Naive thymus-derived CD8-positive, alpha-beta T cell (primary cell): ENCODE measurements around the gene MOV10. TPM values are rescaled to one million over a fixed set of nuclear protein-coding genes. Genes with fewer than 3 reads are reported as not detected.

Experiments
- ATAC-seq, 2 donors: fragments of 150-1000 bp; cut with Tn5 transposase in 1 of 2; sonication (Bioruptor Pico), chemical (Tn5 transposase) in 1 of 2; 1 replicate in 1 of 2; 2 replicates in 1 of 2; pipeline ENCODE4 v1.10.0; 2021; ENCODE audit warnings: mild to moderate bottlenecking in 2 of 2, moderate library complexity in 2 of 2
- POLR2A ChIA-PET: fragments of 350-600 bp; sonication (Branson Sonifier 250); formaldehyde crosslinking; loops from one replicate; lab custom pipeline; 2021; ENCODE audit warnings: antibody characterized with exemption; lab: Charles Lee
- DNase-seq, 10 donors: peaks; one replicate each; pipeline versions ENCODE4 v3.0.0 to v3.0.0-alpha.2; 2020 to 2022
- H3K27ac Mint-ChIP-seq, 10 donors: one replicate each; pipeline ENCODE4 v1.8.0; 2020 to 2022; ENCODE audit warnings: mild to moderate bottlenecking in 10 of 10, mixed read lengths in 10 of 10, moderate library complexity in 4 of 10, inconsistent platforms in 1 of 10
- H3K27me3 Mint-ChIP-seq, 5 donors: one replicate each; pipeline ENCODE4 v1.8.0; 2021 to 2022; ENCODE audit warnings: mixed read lengths in 5 of 5
- H3K36me3 Mint-ChIP-seq, 3 donors: one replicate each; pipeline ENCODE4 v1.8.0; 2020 to 2022; ENCODE audit warnings: mixed read lengths in 3 of 3, mild to moderate bottlenecking in 2 of 3, inconsistent platforms in 1 of 3
- H3K4me1 Mint-ChIP-seq, 4 donors: one replicate each; pipeline ENCODE4 v1.8.0; 2021 to 2022; ENCODE audit warnings: mixed read lengths in 4 of 4
- H3K4me3 Mint-ChIP-seq, 10 donors: one replicate each; pipeline ENCODE4 v1.8.0; 2020 to 2022; ENCODE audit warnings: mild to moderate bottlenecking in 10 of 10, mixed read lengths in 10 of 10, moderate library complexity in 6 of 10, inconsistent platforms in 1 of 10
- H3K9me3 Mint-ChIP-seq, 9 donors: one replicate each; pipeline ENCODE4 v1.8.0; 2020 to 2022; ENCODE audit warnings: mixed read lengths in 9 of 9, mild to moderate bottlenecking in 3 of 9, inconsistent platforms in 1 of 9, moderate library complexity in 1 of 9
- polyA plus RNA-seq, 3 donors: library from polyadenylated mRNA; unstranded; fragments of 300-500 nt; fragmentation: Illumina TruSeq; gene quantifications; one replicate each; pipeline ENCODE4 v1.2.3, GENCODE V29; 2021
- total RNA-seq, 8 experiments: library from RNA in 2 of 8; stranded (reverse) in 2 of 8; gene quantifications; one replicate each; pipeline ENCODE4 v1.2.3 and lab custom pipeline; 2021 to 2026

Gene MOV10
- total RNA-seq: 10 to 100 TPM; 84.2 to 89.9 TPM
- polyA plus RNA-seq: 10 to 100 TPM; 24.7 to 40.4 (median 29.5) TPM
- 23.5 to 128 (median 80.2) reads per million in 6 experiments for total RNA-seq (lab: John Stamatoyannopoulos, UW)

- Mint-ChIP-seq H3K27me3 (no peaks in the 10 kb centered on the region), H3K36me3 (peaks cover 0 to 26% (median 7%) of the 10 kb centered on the region in 3 donors), H3K4me1 (peaks cover 43 to 61% (median 51%) of the 10 kb centered on the region in 4 donors), H3K4me3 (peak within 1 kb of the TSS; percentile 91 to 99 (median 96)), H3K27ac (peak within 1 kb of the TSS; percentile 91 to 97 (median 96)), H3K9me3 (no peaks in the 10 kb centered on the region)
- peak; percentile 37 to 75 (median 56) for DNase-seq
- peak; percentile 63 to 70 for ATAC-seq
- POLR2A ChIA-PET: interaction anchor here (0.9 to 3.9 kb wide), 13 partner anchors 10 to 1838 kb away, joined by 3 to 61 read pairs (median 5); partner anchors contain the start of genes CAPZA1, LRIG2, PPM1J and ST7L
These were observed at the start of gene MOV10 for GRCh38 chr1:112674440-112674985. TSS of gene MOV10 (plus strand) at chr1:112674659. CDS start at chr1:112674913, 254 bp downstream.

DNA sequence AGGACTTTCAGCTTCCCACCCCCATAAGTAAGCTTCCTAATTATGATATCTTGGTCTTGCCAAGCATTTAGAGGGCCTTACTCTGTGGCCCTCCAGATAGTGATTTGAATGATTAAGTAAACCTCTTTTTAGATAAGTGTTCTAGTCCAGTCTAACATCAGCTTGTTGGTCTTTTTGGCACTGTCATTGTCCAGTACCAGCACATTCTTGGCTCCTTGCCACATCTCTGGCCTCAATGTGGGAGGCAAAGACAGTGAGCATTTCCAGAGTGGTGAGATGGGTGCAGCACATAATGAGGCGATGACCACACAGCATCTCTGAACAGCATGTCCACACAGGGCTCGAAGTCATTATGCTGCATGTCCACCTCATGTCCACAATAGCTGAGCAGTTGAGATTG is 48.8 kb upstream of the MOV10 start:
- peak overlapping the region in 7 of 10 donors; percentile 26 to 86 (median 42) for H3K27ac Mint-ChIP-seq
- DNase-seq: no peak
- ATAC-seq: no peak
- peaks cover 31 to 90% (median 80%) of the 10 kb centered on the region in 4 donors for H3K4me1 Mint-ChIP-seq
- no peaks in the 10 kb centered on the region for H3K9me3 Mint-ChIP-seq
- H3K4me3 Mint-ChIP-seq: peak overlapping the region in 7 of 10 donors; percentile 0 to 53 (median 37)
- H3K36me3 Mint-ChIP-seq: peaks cover 0 to 62% (median 7%) of the 10 kb centered on the region in 3 donors
- H3K27me3 Mint-ChIP-seq: no peaks in the 10 kb centered on the region
- POLR2A ChIA-PET: interaction anchor here (1.3 kb wide), 1 partner anchor 16 kb away, joined by 3 read pairs; no protein-coding TSS in a partner anchor

- POLR2A ChIA-PET: interaction anchor here (1.3 kb wide), 1 partner anchor 15 kb away, joined by 3 read pairs; no protein-coding TSS in a partner anchor
- ATAC-seq (no peak), DNase-seq (no peak)
- peaks cover 29 to 90% (median 80%) of the 10 kb centered on the region in 4 donors for H3K4me1 Mint-ChIP-seq
- H3K27me3 Mint-ChIP-seq: no peaks in the 10 kb centered on the region
- peak overlapping the region in 5 of 10 donors; percentile 9 to 84 (median 62) for H3K27ac Mint-ChIP-seq
- peak overlapping the region in 4 of 10 donors; percentile 1 to 55 (median 28) for H3K4me3 Mint-ChIP-seq
- peaks cover 0 to 67% (median 9%) of the 10 kb centered on the region in 3 donors for H3K36me3 Mint-ChIP-seq
- no peaks in the 10 kb centered on the region for H3K9me3 Mint-ChIP-seq
These were observed 48.3 kb upstream of the MOV10 start for GRCh38 chr1:112626193-112626592.

GRCh38 chr1:112626887-112627286 is 47.6 kb upstream of the MOV10 start:
- POLR2A ChIA-PET: interaction anchor here (0.7 to 1.9 kb wide), 2 partner anchors 8 to 17 kb away, joined by 4 to 5 read pairs; partner anchors contain the start of genes CAPZA1 and ST7L
- H3K27ac Mint-ChIP-seq: peak overlapping the region in 6 of 10 donors; percentile 13 to 84 (median 40)
- peaks cover 29 to 92% (median 82%) of the 10 kb centered on the region in 4 donors for H3K4me1 Mint-ChIP-seq
- no peaks in the 10 kb centered on the region for H3K9me3 Mint-ChIP-seq
- no peak for ATAC-seq
- no peaks in the 10 kb centered on the region for H3K27me3 Mint-ChIP-seq
- peaks cover 0 to 74% (median 9%) of the 10 kb centered on the region in 3 donors for H3K36me3 Mint-ChIP-seq
- H3K4me3 Mint-ChIP-seq: peak overlapping the region in 4 of 10 donors; percentile 1 to 55 (median 39)
- no peak for DNase-seq

DNA sequence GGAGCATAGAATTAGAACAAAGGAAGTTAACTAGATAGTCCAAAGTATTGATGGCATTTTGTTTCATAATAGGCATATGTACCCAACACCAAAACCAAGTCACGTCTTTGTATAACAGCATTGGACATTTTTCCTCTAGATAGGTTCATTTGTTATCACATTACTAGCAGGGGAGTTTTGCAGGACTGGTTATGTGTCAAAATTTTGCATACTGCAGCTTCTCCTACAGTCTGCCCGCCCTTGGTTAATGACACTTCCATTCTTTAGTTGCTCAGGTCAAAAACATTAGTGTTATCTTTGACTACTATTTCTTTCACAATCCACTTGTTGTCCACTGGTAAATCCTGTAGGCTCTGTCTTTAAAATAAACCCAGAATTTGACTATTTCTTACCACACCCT is 45.9 kb upstream of the MOV10 start:
- Mint-ChIP-seq H3K9me3 (no peaks in the 10 kb centered on the region), H3K27ac (peak overlapping the region in 6 of 10 donors; percentile 8 to 76 (median 57)), H3K4me3 (peak overlapping the region in 5 of 10 donors; percentile 1 to 33 (median 14)), H3K27me3 (no peaks in the 10 kb centered on the region), H3K36me3 (peaks cover 0 to 75% (median 16%) of the 10 kb centered on the region in 3 donors), H3K4me1 (peaks cover 36 to 93% (median 82%) of the 10 kb centered on the region in 4 donors)
- POLR2A ChIA-PET: interaction anchor here (1.9 kb wide), 1 partner anchor 9 kb away, joined by 5 read pairs; the partner anchor contains the start of genes CAPZA1 and ST7L
- DNase-seq (no peak), ATAC-seq (no peak)

DNA sequence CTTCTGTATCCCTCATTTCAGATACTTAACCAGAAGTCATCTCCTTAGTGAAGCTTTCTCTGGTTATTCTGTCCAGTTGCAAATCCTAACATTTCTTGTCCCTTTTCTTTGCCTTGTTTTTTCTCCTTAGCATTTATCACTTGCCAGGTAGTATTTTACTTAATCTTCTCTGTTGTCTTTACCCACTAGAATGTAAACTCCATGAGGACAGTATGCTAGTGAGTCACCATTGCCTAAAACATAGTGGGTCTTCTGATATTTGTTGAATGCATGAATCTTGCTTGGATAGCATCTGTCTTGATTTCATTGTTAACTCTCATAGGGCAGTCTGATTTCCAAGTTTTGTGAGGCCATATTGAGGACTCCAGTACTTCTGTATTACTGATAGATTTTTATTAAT is 45.2 kb upstream of the MOV10 start:
- Mint-ChIP-seq H3K36me3 (peaks cover 0 to 75% (median 16%) of the 10 kb centered on the region in 3 donors), H3K4me1 (peaks cover 42 to 95% (median 87%) of the 10 kb centered on the region in 4 donors), H3K27ac (peak overlapping the region in 8 of 10 donors; percentile 1 to 67 (median 40)), H3K27me3 (no peaks in the 10 kb centered on the region), H3K4me3 (peak overlapping the region in 8 of 10 donors; percentile 1 to 55 (median 18)), H3K9me3 (no peaks in the 10 kb centered on the region)
- ATAC-seq (no peak), DNase-seq (no peak)
- POLR2A ChIA-PET: no interaction called here

- H3K9me3 Mint-ChIP-seq: no peaks in the 10 kb centered on the region
- DNase-seq: no peak
- POLR2A ChIA-PET: no interaction called here
- no peaks in the 10 kb centered on the region for H3K27me3 Mint-ChIP-seq
- H3K27ac Mint-ChIP-seq: peak overlapping the region in 6 of 10 donors; percentile 4 to 63 (median 36)
- peaks cover 35 to 88% (median 77%) of the 10 kb centered on the region in 4 donors for H3K4me1 Mint-ChIP-seq
- peak overlapping the region in 3 of 10 donors; percentile 8 to 64 (median 41) for H3K4me3 Mint-ChIP-seq
- no peak for ATAC-seq
- peaks cover 0 to 53% (median 14%) of the 10 kb centered on the region in 3 donors for H3K36me3 Mint-ChIP-seq
These were observed 40.8 kb upstream of the MOV10 start for GRCh38 chr1:112633628-112634027.

DNA sequence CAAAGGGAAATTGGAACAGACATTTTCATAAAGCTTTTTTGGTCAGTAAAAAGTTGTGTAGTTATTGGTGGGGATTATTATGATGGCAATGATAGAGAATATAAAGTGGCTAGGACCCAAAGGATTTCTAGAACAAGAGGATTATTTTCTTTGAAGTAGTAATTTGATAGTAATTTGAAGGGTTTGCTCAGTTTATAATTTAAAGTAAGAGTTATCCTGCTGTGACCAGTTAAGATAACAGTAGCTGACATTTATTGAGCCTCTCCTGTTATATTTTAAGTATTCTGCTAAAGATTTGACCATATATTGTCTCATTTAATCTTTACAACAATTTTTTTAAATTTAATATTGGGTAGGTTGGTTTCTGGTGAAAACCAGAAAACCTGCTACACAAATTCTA is 40.1 kb upstream of the MOV10 start:
- H3K27me3 Mint-ChIP-seq: no peaks in the 10 kb centered on the region
- peak overlapping the region in 5 of 10 donors; percentile 1 to 82 (median 17) for H3K27ac Mint-ChIP-seq
- DNase-seq: no peak
- no peak for ATAC-seq
- H3K4me1 Mint-ChIP-seq: peaks cover 30 to 86% (median 71%) of the 10 kb centered on the region in 4 donors
- no peak overlapping the region for H3K4me3 Mint-ChIP-seq
- H3K36me3 Mint-ChIP-seq: peaks cover 0 to 46% (median 14%) of the 10 kb centered on the region in 3 donors
- H3K9me3 Mint-ChIP-seq: no peaks in the 10 kb centered on the region
- POLR2A ChIA-PET: no interaction called here

DNA sequence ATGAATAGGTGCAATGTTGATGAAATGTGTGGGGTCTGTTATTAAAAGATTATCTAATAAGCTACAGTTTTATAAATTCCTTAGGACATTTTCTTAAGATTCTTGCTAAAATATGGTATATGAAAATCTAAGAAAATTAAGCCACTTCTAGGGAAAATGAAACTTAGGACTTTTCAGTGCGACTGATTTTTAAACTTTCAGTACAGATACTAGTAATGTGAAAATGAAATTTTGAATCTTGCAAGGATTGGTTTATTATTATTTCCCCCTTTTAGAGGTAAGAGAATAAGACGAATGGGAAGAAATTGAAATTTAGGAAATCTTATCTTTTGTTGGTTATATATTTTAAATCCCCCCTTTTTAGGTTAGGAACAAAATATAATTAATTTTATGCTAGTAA is 38.4 kb upstream of the MOV10 start:
- Mint-ChIP-seq H3K4me1 (peaks cover 24 to 73% (median 59%) of the 10 kb centered on the region in 4 donors), H3K9me3 (no peaks in the 10 kb centered on the region), H3K4me3 (peak overlapping the region in 3 of 10 donors; percentile 3 to 36 (median 20)), H3K36me3 (peaks cover 0 to 33% (median 10%) of the 10 kb centered on the region in 3 donors), H3K27ac (peak overlapping the region; percentile 29 to 86 (median 54)), H3K27me3 (no peaks in the 10 kb centered on the region)
- POLR2A ChIA-PET: interaction anchor here (0.9 kb wide), 1 partner anchor 16 kb away, joined by 3 read pairs; the partner anchor contains the start of gene CAPZA1
- DNase-seq (no peak), ATAC-seq (no peak)

- Mint-ChIP-seq H3K36me3 (peaks cover 0 to 29% (median 10%) of the 10 kb centered on the region in 3 donors), H3K27me3 (no peaks in the 10 kb centered on the region), H3K27ac (peak overlapping the region in 9 of 10 donors; percentile 7 to 88 (median 81)), H3K4me3 (peak overlapping the region in 3 of 10 donors; percentile 5 to 12 (median 10)), H3K9me3 (no peaks in the 10 kb centered on the region), H3K4me1 (peaks cover 24 to 68% (median 54%) of the 10 kb centered on the region in 4 donors)
- ATAC-seq (no peak), DNase-seq (no peak)
- POLR2A ChIA-PET: interaction anchor here (1.1 kb wide), 1 partner anchor 13 kb away, joined by 4 read pairs; no protein-coding TSS in a partner anchor
These were observed 37.7 kb upstream of the MOV10 start for GRCh38 chr1:112636597-112637253.

- peak overlapping the region in 3 of 10 donors; percentile 10 to 60 (median 37) for H3K4me3 Mint-ChIP-seq
- H3K4me1 Mint-ChIP-seq: peaks cover 23 to 67% (median 52%) of the 10 kb centered on the region in 4 donors
- H3K9me3 Mint-ChIP-seq: no peaks in the 10 kb centered on the region
- H3K27ac Mint-ChIP-seq: peak overlapping the region; percentile 56 to 88 (median 78)
- ATAC-seq (no peak), DNase-seq (no peak)
- no peaks in the 10 kb centered on the region for H3K27me3 Mint-ChIP-seq
- peaks cover 0 to 28% (median 7%) of the 10 kb centered on the region in 3 donors for H3K36me3 Mint-ChIP-seq
- POLR2A ChIA-PET: interaction anchor here (1.1 kb wide), 1 partner anchor 14 kb away, joined by 4 read pairs; no protein-coding TSS in a partner anchor
These were observed 37.0 kb upstream of the MOV10 start for GRCh38 chr1:112637254-112638109.
